K562 (cell line): Measurements from ENCODE around the gene PBX1. TPM values are rescaled to one million over a fixed set of nuclear protein-coding genes. Genes with fewer than 3 reads are reported as not detected.

Source experiments
- ARID3B ChIP-seq: fragments of 250-450 bp; sonication (Bioruptor Pico); IDR thresholded peaks from 2 replicates; pipeline ENCODE4 v1.4.0; 2020; ENCODE audit warnings: borderline replicate concordance
- CTCFL ChIP-seq: IDR thresholded peaks from 2 replicates; pipeline ENCODE4 v1.6.1; 2011; ENCODE audit warnings: borderline replicate concordance, low read depth, mild to moderate bottlenecking, moderate library complexity, low read length; ENCODE audit not compliant: insufficient read depth, poor library complexity, severe bottlenecking
- DEAF1 ChIP-seq: fragments of 450-650 bp; formaldehyde crosslinking; IDR thresholded peaks from 2 replicates; pipeline ENCODE4 v1.4.0; 2020; ENCODE audit warnings: mild to moderate bottlenecking, moderate library complexity
- GATAD2A ChIP-seq: fragments of 450-650 bp; IDR thresholded peaks from 2 replicates; pipeline ENCODE4 v1.6.1; 2017
- HMGXB4 ChIP-seq: sonication (generic); formaldehyde crosslinking; IDR thresholded peaks from 2 replicates; pipeline ENCODE4 v1.8.1; 2023; ENCODE audit warnings: mild to moderate bottlenecking, missing genetic modification reagents
- NFE2 ChIP-seq: IDR thresholded peaks from 2 replicates; pipeline ENCODE4 v1.6.1; 2014; ENCODE audit warnings: antibody characterized with exemption, low read depth
- RAD21 ChIP-seq, 2 experiments: fragments of 250-450 bp in 1 of 2; fragments of 450-650 bp in 1 of 2; sonication (Bioruptor Pico) in 1 of 2; formaldehyde crosslinking in 1 of 2; IDR thresholded peaks in 1 of 2; conservative IDR thresholded peaks in 1 of 2; 2 replicates each; pipeline versions ENCODE4 v1.4.0 to v1.8.0; 2020 to 2022; ENCODE audit warnings: mild to moderate bottlenecking in 2 of 2, moderate library complexity in 1 of 2
- SFPQ ChIP-seq: fragments of 200-400 bp; formaldehyde crosslinking; IDR thresholded peaks from 2 replicates; pipeline ENCODE4 v1.6.1; 2017; ENCODE audit warnings: mild to moderate bottlenecking, low read depth, low read length, moderate library complexity
- ZBTB33 ChIP-seq: sonication (generic); formaldehyde crosslinking; IDR thresholded peaks from 2 replicates; pipeline ENCODE4 v1.8.1; 2023; ENCODE audit warnings: mild to moderate bottlenecking, missing genetic modification reagents
- ZFP36 ChIP-seq: fragments of 150-350 bp; IDR thresholded peaks from 2 replicates; pipeline ENCODE4 v1.6.1; 2018; ENCODE audit warnings: low read length, low read depth; ENCODE audit not compliant: partially characterized antibody
- ZNF197 ChIP-seq: fragments of 200-800 bp; sonication (Bioruptor generic); IDR thresholded peaks from 2 replicates; pipeline ENCODE4 v1.6.1; 2016; ENCODE audit warnings: low read depth, missing genetic modification characterization, missing compliant biosample characterization
- polyA plus RNA-seq, 8 experiments: library from polyadenylated mRNA; depleted of rRNA in 4 of 8; stranded (reverse) in 5 of 8; unstranded in 3 of 8; fragments of >200 nt; fragmentation: Nextera tagmentation in 2 of 8; fragmentation: Illumina TruSeq in 1 of 8; extraction: Ambion mirVana in 2 of 8; extraction: Trizol in 1 of 8; gene quantifications; 2 replicates each; pipeline versions ENCODE4 v1.2.1 to v1.2.3, GENCODE V29; 2011 to 2014; ENCODE audit warnings: inconsistent platforms in 1 of 8, missing spikeins in 1 of 8
- total RNA-seq, 7 experiments: library from RNA; depleted of rRNA in 6 of 7; stranded (reverse); fragments of >200 nt in 6 of 7; fragmentation: Illumina TruSeq in 2 of 7; extraction: Trizol in 2 of 7; gene quantifications; 2 replicates each; pipeline versions ENCODE4 v1.2.1 to v1.2.3, GENCODE V29; 2011 to 2021; ENCODE audit warnings: low replicate concordance in 1 of 7

Gene PBX1
- total and polyA plus RNA-seq, 9 of the 15 experiments (the other 6 are each of a cell fraction or from before 2014, with no cell fraction given) = 0.03 to 0.62 (median 0.17) TPM

- TF ChIP-seq HMGXB4 (no peak), DEAF1 (CRISPR knock-in tag) (peak; percentile 24; the same call in 1 of the 2 replicates), SFPQ (no peak), ZNF197 (CRISPR knock-in tag) (no peak), ARID3B (CRISPR knock-in tag) (no peak), CTCFL (peak; percentile 50), ZBTB33 (CRISPR knock-in tag) (peak; percentile 67; the same call in 1 of the 2 replicates), NFE2 (no peak), ZFP36 (no peak), RAD21 (CRISPR knock-in tag; conservative IDR thresholded peaks at IDR 0.05 in 1 of 2, IDR thresholded peaks at IDR 0.05 in 1 of 2) (peak; percentile 55 to 63), GATAD2A (no peak)
Measured at GRCh38 chr1:164673584-164674214, 114.7 kb downstream of the PBX1 start (continued).
